HCT116 (cell line): ENCODE measurements around the gene UTRN. TPM values are rescaled to one million over a fixed set of nuclear protein-coding genes. Genes with fewer than 3 reads are reported as not detected.

Experiments
- ATAC-seq: fragments of 200-7000 bp; cut with Tn5 transposase; 2 replicates; pipeline ENCODE4 v1.9.1; 2020; ENCODE audit warnings: mild to moderate bottlenecking, moderate library complexity
- BruUV-seq: library from RNA; stranded (reverse); fragments of 400-500 nt; replicated peaks from 2 replicates; lab custom pipeline; 2021; lab: Mats Ljungman, UMichigan
- CTCF ChIA-PET: fragments of 300-600 bp; sonication (Branson Sonifier 250); formaldehyde crosslinking; loops from one replicate; lab custom pipeline; 2021; ENCODE audit warnings: antibody characterized with exemption; lab: Charles Lee
- POLR2A ChIA-PET: fragments of 300-600, 350-600 bp; sonication (Branson Sonifier 250); formaldehyde crosslinking; loops from one replicate; lab custom pipeline; 2021; ENCODE audit warnings: antibody characterized with exemption; lab: Charles Lee
- RAD21 ChIA-PET, 2 experiments: fragments of 300-600 bp; sonication (Branson Sonifier 250); formaldehyde crosslinking; loops; one replicate each; lab custom pipeline; 2023; ENCODE audit warnings: low total read pairs in 2 of 2; ENCODE audit not compliant: uncharacterized antibody in 2 of 2, unreplicated experiment in 2 of 2, low non-redundant PET in 1 of 2; lab: Charles Lee
- DNase-seq: peaks from one replicate; pipeline ENCODE4 v3.0.0-alpha.2; 2010; ENCODE audit warnings: low read depth, low spot score
- H2AFZ ChIP-seq: fragments of 200-600 bp; shearing (Covaris generic), sonication (generic); 2 replicates; pipeline ENCODE4 v1.6.1; 2017; ENCODE audit warnings: low read depth, mixed run types, mixed read lengths, antibody characterized with exemption, low read length; ENCODE audit not compliant: poor library complexity, severe bottlenecking
- H3K27ac ChIP-seq: 2 replicates; pipeline ENCODE4 v1.5.1; 2012; ENCODE audit warnings: low read depth, low read length
- H3K27me3 ChIP-seq: fragments of 200-600 bp; sonication (generic); 2 replicates; pipeline ENCODE4 v1.6.1; 2016; ENCODE audit warnings: mixed run types, low read length, mixed read lengths; ENCODE audit not compliant: insufficient read depth
- H3K36me3 ChIP-seq, 2 experiments: fragments of 200-500 bp in 1 of 2; fragments of 200-600 bp in 1 of 2; sonication (Bioruptor generic) in 1 of 2; sonication (generic) in 1 of 2; 2 replicates each; pipeline versions ENCODE4 v1.5.1 to v1.6.1; 2014 to 2016; ENCODE audit warnings: low read length in 2 of 2, inconsistent platforms in 1 of 2, mixed read lengths in 1 of 2, mixed run types in 1 of 2; ENCODE audit not compliant: insufficient read depth in 2 of 2, control insufficient read depth in 1 of 2
- H3K4me1 ChIP-seq, 2 experiments: fragments of 200-600 bp in 1 of 2; sonication (generic) in 1 of 2; 2 replicates each; pipeline versions ENCODE4 v1.5.1 to v1.6.1; 2012 to 2017; ENCODE audit warnings: low read length in 2 of 2, inconsistent platforms in 1 of 2, mild to moderate bottlenecking in 1 of 2, mixed read lengths in 1 of 2, mixed run types in 1 of 2, moderate library complexity in 1 of 2; ENCODE audit not compliant: insufficient read depth in 2 of 2, control insufficient read depth in 1 of 2
- H3K4me2 ChIP-seq: fragments of 200-600 bp; sonication (generic); 2 replicates; pipeline ENCODE4 v1.6.1; 2017; ENCODE audit warnings: mixed run types, low read length, mixed read lengths
- H3K4me3 ChIP-seq, 2 experiments: fragments of 200-600 bp in 1 of 2; sonication (generic) in 1 of 2; replicated peaks in 1 of 2; 2 replicates each; pipeline ENCODE4 v1.5.1; 2011 to 2016; ENCODE audit warnings: low read length in 2 of 2, control low read depth in 1 of 2, low read depth in 1 of 2, mild to moderate bottlenecking in 1 of 2, mixed read lengths in 1 of 2, mixed run types in 1 of 2
- H3K79me2 ChIP-seq: fragments of 200-600 bp; sonication (generic); 2 replicates; pipeline ENCODE4 v1.6.1; 2017; ENCODE audit warnings: mild to moderate bottlenecking, mixed run types, low read length, moderate library complexity, mixed read lengths; ENCODE audit not compliant: insufficient read depth
- H3K9ac ChIP-seq: fragments of 200-600 bp; sonication (generic); 2 replicates; pipeline ENCODE4 v1.6.1; 2016; ENCODE audit warnings: low read length, mixed read lengths
- H3K9me2 ChIP-seq: fragments of 200-600 bp; sonication (generic), shearing (Covaris generic); 2 replicates; pipeline ENCODE4 v1.6.1; 2017; ENCODE audit warnings: mixed run types, mild to moderate bottlenecking, moderate library complexity; ENCODE audit not compliant: insufficient read depth
- H3K9me3 ChIP-seq, 2 experiments: fragments of 200-500 bp in 1 of 2; fragments of 200-600 bp in 1 of 2; sonication (Bioruptor generic) in 1 of 2; sonication (generic) in 1 of 2; 2 replicates each; pipeline ENCODE4 v1.6.1; 2014 to 2017; ENCODE audit warnings: low read length in 2 of 2, mixed read lengths in 2 of 2, inconsistent platforms in 1 of 2, low read depth in 1 of 2, mild to moderate bottlenecking in 1 of 2, mixed run types in 1 of 2, moderate library complexity in 1 of 2; ENCODE audit not compliant: control insufficient read depth in 1 of 2, insufficient read depth in 1 of 2
- H4K20me1 ChIP-seq: fragments of 200-600 bp; sonication (generic), shearing (Covaris generic); 2 replicates; pipeline ENCODE4 v1.6.1; 2017; ENCODE audit warnings: mixed run types, mild to moderate bottlenecking, moderate library complexity; ENCODE audit not compliant: insufficient read depth
- CBX3 ChIP-seq: IDR thresholded peaks from 2 replicates; pipeline ENCODE4 v1.6.1; 2012; ENCODE audit warnings: low read depth
- CEBPB ChIP-seq: IDR thresholded peaks from 2 replicates; pipeline ENCODE4 v1.6.1; 2012; ENCODE audit warnings: low read depth
- EGR1 ChIP-seq: IDR thresholded peaks from 2 replicates; pipeline ENCODE4 v1.6.1; 2012; ENCODE audit warnings: low read depth
- EZH2phosphoT487 ChIP-seq: fragments of 200-600 bp; IDR thresholded peaks from 2 replicates; pipeline ENCODE4 v1.6.1; 2018; ENCODE audit warnings: antibody characterized with exemption, borderline replicate concordance
- FOSL1 ChIP-seq: IDR thresholded peaks from 2 replicates; pipeline ENCODE4 v1.6.1; 2012; ENCODE audit warnings: low read depth
- JUND ChIP-seq: IDR thresholded peaks from 2 replicates; pipeline ENCODE4 v1.6.1; 2012
- POLR2A ChIP-seq: IDR thresholded peaks from 2 replicates; pipeline ENCODE4 v1.7.0; 2011; ENCODE audit warnings: borderline replicate concordance; ENCODE audit not compliant: insufficient read depth, insufficient read length; ENCODE audit errors: extremely low read depth
- POLR2AphosphoS5 ChIP-seq: IDR thresholded peaks from 2 replicates; pipeline ENCODE4 v1.6.1; 2011; ENCODE audit warnings: mild to moderate bottlenecking, low read depth, low read length, moderate library complexity
- RAD21 ChIP-seq: IDR thresholded peaks from 2 replicates; pipeline ENCODE4 v1.6.1; 2012; ENCODE audit warnings: low read depth, mild to moderate bottlenecking
- SIN3A ChIP-seq: IDR thresholded peaks from 2 replicates; pipeline ENCODE4 v1.6.1; 2012; ENCODE audit warnings: low read depth
- SP1 ChIP-seq: IDR thresholded peaks from 2 replicates; pipeline ENCODE4 v1.6.1; 2012; ENCODE audit warnings: low read depth
- SRF ChIP-seq: IDR thresholded peaks from 2 replicates; pipeline ENCODE4 v1.6.1; 2012; ENCODE audit warnings: low read depth
- TCF7L2 ChIP-seq: IDR thresholded peaks from 2 replicates; pipeline ENCODE4 v1.7.0; 2011; ENCODE audit warnings: borderline replicate concordance, inconsistent platforms; ENCODE audit not compliant: insufficient read depth, insufficient read length; ENCODE audit errors: extremely low read depth
- YY1 ChIP-seq: IDR thresholded peaks from 2 replicates; pipeline ENCODE4 v1.6.1; 2011; ENCODE audit warnings: low read length, low read depth, moderate library complexity, mild to moderate bottlenecking; ENCODE audit not compliant: insufficient replicate concordance; ENCODE audit errors: extremely low read depth
- ZFX ChIP-seq: fragments of 450-650 bp; IDR thresholded peaks from 2 replicates; pipeline ENCODE4 v1.6.1; 2017
- ZNF274 ChIP-seq: fragments of 200-500 bp; sonication (Bioruptor generic); IDR thresholded peaks from 2 replicates; pipeline ENCODE4 v1.6.1; 2014; ENCODE audit warnings: mild to moderate bottlenecking, low read depth, low read length, inconsistent platforms
- intact Hi-C: fragments of 100-400 bp; cut with micrococcal nuclease; formaldehyde crosslinking; loops from 2 replicates; pipeline ENCODE4 v1.10.0; 2022
- total RNA-seq: library from RNA; stranded (reverse); gene quantifications from one replicate; pipeline ENCODE4 v1.2.1, GENCODE V29; 2021; ENCODE audit not compliant: unreplicated experiment
- TF ChIP-seq, protein P1 (sequence below): IDR thresholded peaks from 2 replicates; pipeline ENCODE4 v1.6.1; 2012; ENCODE audit warnings: low read depth
- TF ChIP-seq, protein P2 (sequence below): IDR thresholded peaks from 2 replicates; pipeline ENCODE4 v1.6.1; 2012
- TF ChIP-seq, protein P3 (sequence below): IDR thresholded peaks from 2 replicates; pipeline ENCODE4 v1.6.1; 2011; ENCODE audit warnings: mild to moderate bottlenecking, low read length, moderate library complexity; ENCODE audit not compliant: insufficient replicate concordance; ENCODE audit errors: extremely low read depth

The UTRN gene
- total RNA-seq, 1 experiment from 2014 or later: 28.4 TPM

DNA sequence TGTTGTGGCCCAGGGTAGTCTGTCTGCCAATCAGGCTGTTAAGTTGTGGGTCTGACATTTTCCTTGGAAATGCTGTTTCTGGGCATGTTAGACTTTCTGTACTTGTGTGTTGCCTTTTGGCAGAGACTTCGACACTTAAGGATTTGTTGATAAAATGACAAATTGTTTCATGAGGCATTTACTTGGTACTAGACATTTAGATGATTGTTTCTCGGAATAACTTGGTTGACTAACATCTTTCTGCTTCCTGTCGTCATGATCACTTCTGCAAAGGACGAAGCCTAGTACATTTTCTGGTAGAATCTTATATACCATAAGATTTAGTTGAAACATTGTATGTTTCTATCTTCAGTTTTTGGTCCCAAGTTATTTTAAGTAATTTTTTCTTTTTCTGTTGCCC, 34.1 kb downstream of the UTRN start (continued):
- TF ChIP-seq, protein P1, sequence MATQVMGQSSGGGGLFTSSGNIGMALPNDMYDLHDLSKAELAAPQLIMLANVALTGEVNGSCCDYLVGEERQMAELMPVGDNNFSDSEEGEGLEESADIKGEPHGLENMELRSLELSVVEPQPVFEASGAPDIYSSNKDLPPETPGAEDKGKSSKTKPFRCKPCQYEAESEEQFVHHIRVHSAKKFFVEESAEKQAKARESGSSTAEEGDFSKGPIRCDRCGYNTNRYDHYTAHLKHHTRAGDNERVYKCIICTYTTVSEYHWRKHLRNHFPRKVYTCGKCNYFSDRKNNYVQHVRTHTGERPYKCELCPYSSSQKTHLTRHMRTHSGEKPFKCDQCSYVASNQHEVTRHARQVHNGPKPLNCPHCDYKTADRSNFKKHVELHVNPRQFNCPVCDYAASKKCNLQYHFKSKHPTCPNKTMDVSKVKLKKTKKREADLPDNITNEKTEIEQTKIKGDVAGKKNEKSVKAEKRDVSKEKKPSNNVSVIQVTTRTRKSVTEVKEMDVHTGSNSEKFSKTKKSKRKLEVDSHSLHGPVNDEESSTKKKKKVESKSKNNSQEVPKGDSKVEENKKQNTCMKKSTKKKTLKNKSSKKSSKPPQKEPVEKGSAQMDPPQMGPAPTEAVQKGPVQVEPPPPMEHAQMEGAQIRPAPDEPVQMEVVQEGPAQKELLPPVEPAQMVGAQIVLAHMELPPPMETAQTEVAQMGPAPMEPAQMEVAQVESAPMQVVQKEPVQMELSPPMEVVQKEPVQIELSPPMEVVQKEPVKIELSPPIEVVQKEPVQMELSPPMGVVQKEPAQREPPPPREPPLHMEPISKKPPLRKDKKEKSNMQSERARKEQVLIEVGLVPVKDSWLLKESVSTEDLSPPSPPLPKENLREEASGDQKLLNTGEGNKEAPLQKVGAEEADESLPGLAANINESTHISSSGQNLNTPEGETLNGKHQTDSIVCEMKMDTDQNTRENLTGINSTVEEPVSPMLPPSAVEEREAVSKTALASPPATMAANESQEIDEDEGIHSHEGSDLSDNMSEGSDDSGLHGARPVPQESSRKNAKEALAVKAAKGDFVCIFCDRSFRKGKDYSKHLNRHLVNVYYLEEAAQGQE: no peak
- TF ChIP-seq SRF: no peak
- TF ChIP-seq, all 23 proteins: peak for 0

DNA sequence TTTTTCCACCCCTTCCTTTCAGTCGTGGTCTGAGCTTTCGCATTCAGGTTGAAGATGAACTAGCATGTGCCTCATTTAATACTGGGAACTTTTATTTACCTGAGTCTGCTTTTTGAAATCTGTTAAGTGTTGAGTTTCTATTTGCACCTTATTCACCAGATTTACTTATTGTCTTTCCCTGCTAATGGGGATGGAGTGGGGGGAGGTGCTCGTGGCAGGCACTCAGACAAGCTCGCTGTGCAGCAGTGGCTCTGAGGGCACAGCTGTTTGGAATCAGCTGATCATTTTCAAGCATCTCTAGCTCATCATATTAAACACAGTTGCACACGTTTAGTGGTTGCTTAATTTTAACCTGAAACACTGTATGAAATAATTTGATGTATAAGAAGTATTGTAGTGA, 35.6 kb downstream of the UTRN start:
- H3K27me3 ChIP-seq: no peaks in the 10 kb centered on the region
- H3K9ac ChIP-seq: no peak overlapping the region
- H4K20me1 ChIP-seq: no peaks in the 10 kb centered on the region
- no peak for ATAC-seq
- intact Hi-C loops: no loop called here
- no peaks in the 10 kb centered on the region for H3K9me2 ChIP-seq
- H3K9me3 ChIP-seq: no peaks in the 10 kb centered on the region
- H3K27ac ChIP-seq: no peak overlapping the region
- DNase-seq: no peak
- BruUV-seq: no TSS peak
- TF ChIP-seq ZNF274 (no peak), CBX3 (no peak), POLR2A (no peak), JUND (no peak), RAD21 (no peak), SRF (no peak), YY1 (no peak), ZFX (no peak), CEBPB (no peak), POLR2AphosphoS5 (no peak), EZH2phosphoT487 (no peak), FOSL1 (no peak), EGR1 (no peak), SIN3A (no peak), SP1 (no peak), TCF7L2 (no peak)
- TF ChIP-seq, protein P2, sequence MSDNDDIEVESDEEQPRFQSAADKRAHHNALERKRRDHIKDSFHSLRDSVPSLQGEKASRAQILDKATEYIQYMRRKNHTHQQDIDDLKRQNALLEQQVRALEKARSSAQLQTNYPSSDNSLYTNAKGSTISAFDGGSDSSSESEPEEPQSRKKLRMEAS: no peak
- TF ChIP-seq, protein P3, sequence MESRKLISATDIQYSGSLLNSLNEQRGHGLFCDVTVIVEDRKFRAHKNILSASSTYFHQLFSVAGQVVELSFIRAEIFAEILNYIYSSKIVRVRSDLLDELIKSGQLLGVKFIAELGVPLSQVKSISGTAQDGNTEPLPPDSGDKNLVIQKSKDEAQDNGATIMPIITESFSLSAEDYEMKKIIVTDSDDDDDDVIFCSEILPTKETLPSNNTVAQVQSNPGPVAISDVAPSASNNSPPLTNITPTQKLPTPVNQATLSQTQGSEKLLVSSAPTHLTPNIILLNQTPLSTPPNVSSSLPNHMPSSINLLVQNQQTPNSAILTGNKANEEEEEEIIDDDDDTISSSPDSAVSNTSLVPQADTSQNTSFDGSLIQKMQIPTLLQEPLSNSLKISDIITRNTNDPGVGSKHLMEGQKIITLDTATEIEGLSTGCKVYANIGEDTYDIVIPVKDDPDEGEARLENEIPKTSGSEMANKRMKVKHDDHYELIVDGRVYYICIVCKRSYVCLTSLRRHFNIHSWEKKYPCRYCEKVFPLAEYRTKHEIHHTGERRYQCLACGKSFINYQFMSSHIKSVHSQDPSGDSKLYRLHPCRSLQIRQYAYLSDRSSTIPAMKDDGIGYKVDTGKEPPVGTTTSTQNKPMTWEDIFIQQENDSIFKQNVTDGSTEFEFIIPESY: no peak
- no peak overlapping the region for H3K4me3 ChIP-seq
- no peak overlapping the region for H3K4me2 ChIP-seq
- CTCF ChIA-PET: no interaction called here
- no peaks in the 10 kb centered on the region for H3K36me3 ChIP-seq
- POLR2A ChIA-PET: no interaction called here
- H2AFZ ChIP-seq: no peak overlapping the region
- RAD21 ChIA-PET: no interaction called here
- H3K79me2 ChIP-seq: no peaks in the 10 kb centered on the region
- H3K4me1 ChIP-seq: peaks cover 7 to 8% of the 10 kb centered on the region in 2 experiments
